SK-N-SH (cell line): ENCODE measurements around the gene DEPP1. TPM values are rescaled to one million over a fixed set of nuclear protein-coding genes. Genes with fewer than 3 reads are reported as not detected.

ENCODE experiments used
- CTCF ChIA-PET: fragments of 300-600, 350-600 bp; formaldehyde crosslinking; extraction: SDS; loops from one replicate; lab custom pipeline; 2021; lab: Yijun Ruan, JAX
- POLR2A ChIA-PET: fragments of 350-600 bp; sonication (Branson Sonifier 250); formaldehyde crosslinking; extraction: SDS; loops from one replicate; lab custom pipeline; 2020; ENCODE audit warnings: antibody characterized with exemption, inconsistent platforms; lab: Yijun Ruan, JAX
- DNase-seq: peaks from one replicate; pipeline ENCODE4 v3.0.0; 2012
- H2AFZ ChIP-seq: fragments of 200-600 bp; sonication (generic); 2 replicates; pipeline ENCODE4 v1.8.1; 2016; ENCODE audit warnings: antibody characterized with exemption, mild to moderate bottlenecking, low read depth
- H3F3A ChIP-seq: fragments of 200-600 bp; sonication (generic); replicated peaks from 2 replicates; pipeline ENCODE3; 2016; ENCODE audit warnings: antibody characterized with exemption, mild to moderate bottlenecking; ENCODE audit not compliant: insufficient read depth
- H3K27ac ChIP-seq, 2 experiments: fragments of 200-500 bp in 1 of 2; fragments of 200-600 bp in 1 of 2; sonication (Bioruptor generic) in 1 of 2; sonication (generic), shearing (Covaris generic) in 1 of 2; 2 replicates each; pipeline versions ENCODE4 v1.5.1 to v1.6.1; 2014 to 2016; ENCODE audit warnings: low read depth in 2 of 2, inconsistent platforms in 1 of 2, low read length in 1 of 2, mild to moderate bottlenecking in 1 of 2, mixed read lengths in 1 of 2
- H3K27me3 ChIP-seq: fragments of 200-600 bp; sonication (generic), shearing (Covaris generic); 2 replicates; pipeline ENCODE4 v1.6.1; 2016; ENCODE audit warnings: mixed run types; ENCODE audit not compliant: insufficient read depth
- H3K36me3 ChIP-seq, 2 experiments: fragments of 200-500 bp in 1 of 2; fragments of 200-600 bp in 1 of 2; sonication (Bioruptor generic) in 1 of 2; sonication (generic) in 1 of 2; replicated peaks in 1 of 2; 2 replicates each; pipeline versions ENCODE3 to v1.5.1; 2014 to 2016; ENCODE audit warnings: low read length in 1 of 2, mild to moderate bottlenecking in 1 of 2; ENCODE audit not compliant: insufficient read depth in 2 of 2, control insufficient read depth in 1 of 2
- H3K4me1 ChIP-seq, 2 experiments: fragments of 200-500 bp in 1 of 2; fragments of 200-600 bp in 1 of 2; sonication (Bioruptor generic) in 1 of 2; sonication (generic), shearing (Covaris generic) in 1 of 2; 2 replicates each; pipeline versions ENCODE4 v1.5.1 to v1.6.1; 2014 to 2016; ENCODE audit warnings: low read depth in 1 of 2, low read length in 1 of 2, mixed run types in 1 of 2; ENCODE audit not compliant: insufficient read depth in 2 of 2, control insufficient read depth in 1 of 2
- H3K4me2 ChIP-seq: fragments of 200-600 bp; sonication (generic), shearing (Covaris generic); 2 replicates; pipeline ENCODE4 v1.6.1; 2017; ENCODE audit warnings: mixed run types
- H3K4me3 ChIP-seq, 2 experiments: fragments of 200-500 bp in 1 of 2; fragments of 200-600 bp in 1 of 2; sonication (Bioruptor generic) in 1 of 2; sonication (generic), shearing (Covaris generic) in 1 of 2; 2 replicates each; pipeline versions ENCODE4 v1.5.1 to v1.8.1; 2014 to 2016; ENCODE audit warnings: low read depth in 2 of 2, inconsistent platforms in 1 of 2, low read length in 1 of 2, mild to moderate bottlenecking in 1 of 2, mixed read lengths in 1 of 2, moderate library complexity in 1 of 2
- H3K79me2 ChIP-seq: fragments of 200-600 bp; sonication (generic); 2 replicates; pipeline ENCODE4 v1.8.1; 2017; ENCODE audit warnings: mild to moderate bottlenecking; ENCODE audit not compliant: insufficient read depth
- H3K9ac ChIP-seq: fragments of 200-600 bp; sonication (generic); 2 replicates; pipeline ENCODE4 v1.6.1; 2017; ENCODE audit warnings: mixed run types
- H3K9me2 ChIP-seq: fragments of 200-600 bp; sonication (generic); 2 replicates; pipeline ENCODE4 v1.6.1; 2017; ENCODE audit warnings: mixed run types
- H3K9me3 ChIP-seq: fragments of 200-600 bp; sonication (generic); 2 replicates; pipeline ENCODE4 v1.6.1; 2017; ENCODE audit warnings: mixed run types, mild to moderate bottlenecking, moderate library complexity
- H4K20me1 ChIP-seq: fragments of 200-600 bp; sonication (generic); 2 replicates; pipeline ENCODE4 v1.6.1; 2017; ENCODE audit warnings: mild to moderate bottlenecking, mixed run types; ENCODE audit not compliant: insufficient read depth
- EP300 ChIP-seq, 2 experiments: IDR thresholded peaks; 2 replicates each; pipeline versions ENCODE4 v1.4.0 to v1.6.1; 2012; ENCODE audit warnings: borderline replicate concordance in 1 of 2, low read depth in 1 of 2, low read length in 1 of 2
- FOSL2 ChIP-seq: IDR thresholded peaks from 2 replicates; pipeline ENCODE4 v1.4.0; 2012; ENCODE audit warnings: low read depth, mild to moderate bottlenecking, moderate library complexity, borderline replicate concordance
- FOXM1 ChIP-seq: IDR thresholded peaks from 2 replicates; pipeline ENCODE4 v1.4.0; 2012; ENCODE audit warnings: low read depth, mild to moderate bottlenecking
- GABPA ChIP-seq: IDR thresholded peaks from 2 replicates; pipeline ENCODE4 v1.4.0; 2012; ENCODE audit warnings: low read depth, mild to moderate bottlenecking
- JUND ChIP-seq: IDR thresholded peaks from 2 replicates; pipeline ENCODE4 v1.4.0; 2012
- MEF2A ChIP-seq: IDR thresholded peaks from 2 replicates; pipeline ENCODE4 v1.4.0; 2012; ENCODE audit warnings: low read depth, borderline replicate concordance
- MXI1 ChIP-seq: IDR thresholded peaks from 2 replicates; pipeline ENCODE4 v1.6.1; 2012; ENCODE audit warnings: mild to moderate bottlenecking, low read depth, low read length, improper control_type of control experiment
- NFIC ChIP-seq: IDR thresholded peaks from 2 replicates; pipeline ENCODE4 v1.4.0; 2012; ENCODE audit warnings: borderline replicate concordance
- NRF1 ChIP-seq: IDR thresholded peaks from 2 replicates; pipeline ENCODE4 v1.6.1; 2012; ENCODE audit warnings: low read depth, mild to moderate bottlenecking, low read length
- PBX3 ChIP-seq: IDR thresholded peaks from 2 replicates; pipeline ENCODE4; 2012
- RAD21 ChIP-seq: IDR thresholded peaks from 2 replicates; pipeline ENCODE4 v1.6.1; 2012; ENCODE audit warnings: mild to moderate bottlenecking, low read length
- RCOR1 ChIP-seq: fragments of 150-350 bp; IDR thresholded peaks from 2 replicates; pipeline ENCODE4 v1.6.1; 2017; ENCODE audit warnings: antibody characterized with exemption, low read length
- RXRA ChIP-seq: IDR thresholded peaks from 2 replicates; pipeline ENCODE4 v1.4.0; 2012; ENCODE audit warnings: low read depth, mild to moderate bottlenecking, borderline replicate concordance
- SMC3 ChIP-seq: IDR thresholded peaks from 2 replicates; pipeline ENCODE4 v1.6.1; 2012; ENCODE audit warnings: low read depth, low read length, improper control_type of control experiment
- TAF1 ChIP-seq: IDR thresholded peaks from 2 replicates; pipeline ENCODE4 v1.6.1; 2012; ENCODE audit warnings: low read depth, mild to moderate bottlenecking, low read length, moderate library complexity, borderline replicate concordance
- WGBS: methylation state at CpG from one replicate; pipeline ENCODE4 v1.1.6; 2017; ENCODE audit warnings: low lambda C conversion rate; 5-methylcytosine and 5-hydroxymethylcytosine counted together
- polyA plus RNA-seq, 3 experiments: library from polyadenylated mRNA; depleted of rRNA; stranded (reverse); fragments of >200 nt; gene quantifications; 2 replicates each; pipeline ENCODE4 v1.2.3, GENCODE V29; 2012
- TF ChIP-seq, protein P1 (sequence below): IDR thresholded peaks from 2 replicates; pipeline ENCODE4 v1.6.1; 2012; ENCODE audit warnings: mild to moderate bottlenecking, low read depth, low read length, moderate library complexity

The DEPP1 gene
- polyA plus RNA-seq, 1 of the 3 experiments (the other 2 are of a cell fraction) = 5.3 TPM

GRCh38 chr10:44992732-44993225 lies 14.2 kb upstream of the DEPP1 start (continued):
- TF ChIP-seq, protein P1, sequence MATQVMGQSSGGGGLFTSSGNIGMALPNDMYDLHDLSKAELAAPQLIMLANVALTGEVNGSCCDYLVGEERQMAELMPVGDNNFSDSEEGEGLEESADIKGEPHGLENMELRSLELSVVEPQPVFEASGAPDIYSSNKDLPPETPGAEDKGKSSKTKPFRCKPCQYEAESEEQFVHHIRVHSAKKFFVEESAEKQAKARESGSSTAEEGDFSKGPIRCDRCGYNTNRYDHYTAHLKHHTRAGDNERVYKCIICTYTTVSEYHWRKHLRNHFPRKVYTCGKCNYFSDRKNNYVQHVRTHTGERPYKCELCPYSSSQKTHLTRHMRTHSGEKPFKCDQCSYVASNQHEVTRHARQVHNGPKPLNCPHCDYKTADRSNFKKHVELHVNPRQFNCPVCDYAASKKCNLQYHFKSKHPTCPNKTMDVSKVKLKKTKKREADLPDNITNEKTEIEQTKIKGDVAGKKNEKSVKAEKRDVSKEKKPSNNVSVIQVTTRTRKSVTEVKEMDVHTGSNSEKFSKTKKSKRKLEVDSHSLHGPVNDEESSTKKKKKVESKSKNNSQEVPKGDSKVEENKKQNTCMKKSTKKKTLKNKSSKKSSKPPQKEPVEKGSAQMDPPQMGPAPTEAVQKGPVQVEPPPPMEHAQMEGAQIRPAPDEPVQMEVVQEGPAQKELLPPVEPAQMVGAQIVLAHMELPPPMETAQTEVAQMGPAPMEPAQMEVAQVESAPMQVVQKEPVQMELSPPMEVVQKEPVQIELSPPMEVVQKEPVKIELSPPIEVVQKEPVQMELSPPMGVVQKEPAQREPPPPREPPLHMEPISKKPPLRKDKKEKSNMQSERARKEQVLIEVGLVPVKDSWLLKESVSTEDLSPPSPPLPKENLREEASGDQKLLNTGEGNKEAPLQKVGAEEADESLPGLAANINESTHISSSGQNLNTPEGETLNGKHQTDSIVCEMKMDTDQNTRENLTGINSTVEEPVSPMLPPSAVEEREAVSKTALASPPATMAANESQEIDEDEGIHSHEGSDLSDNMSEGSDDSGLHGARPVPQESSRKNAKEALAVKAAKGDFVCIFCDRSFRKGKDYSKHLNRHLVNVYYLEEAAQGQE = no peak
- TF ChIP-seq, all 33 proteins: peak for 0

- POLR2A ChIA-PET = no interaction called here
- H3K36me3 ChIP-seq = no peaks in the 10 kb centered on the region
- H3K9me3 ChIP-seq = no peaks in the 10 kb centered on the region
- no peaks in the 10 kb centered on the region for H3K9me2 ChIP-seq
- no peak overlapping the region for H3K4me2 ChIP-seq
- no peaks in the 10 kb centered on the region; a peak in 1 of 4 replicates for H3K4me1 ChIP-seq
- WGBS = 74% methylated on average over 6 of the region's 11 CpGs
- H3K27me3 ChIP-seq = no peaks in the 10 kb centered on the region
- H3F3A ChIP-seq = no peaks in the 10 kb centered on the region
- H3K79me2 ChIP-seq = no peaks in the 10 kb centered on the region
- H4K20me1 ChIP-seq = no peaks in the 10 kb centered on the region
- TF ChIP-seq MEF2A (no peak), JUND (no peak), FOXM1 (no peak), EP300 (IDR thresholded peaks at IDR 0.05; ENCODE audit: borderline replicate concordance in 1 of 2, low read depth in 1 of 2, low read length in 1 of 2) (no peak), MXI1 (no peak), RCOR1 (no peak)
- no peak overlapping the region for H3K9ac ChIP-seq
- no peak overlapping the region for H3K4me3 ChIP-seq
- no peak overlapping the region for H2AFZ ChIP-seq
- no peak overlapping the region for H3K27ac ChIP-seq
- no peak for DNase-seq
- CTCF ChIA-PET = interaction anchor here (4.5 kb wide), 1 partner anchor 60 kb away, joined by 22 read pairs; no protein-coding TSS in a partner anchor
Measured at GRCh38 chr10:44992070-44992731, 13.6 kb upstream of the DEPP1 start.

DNA sequence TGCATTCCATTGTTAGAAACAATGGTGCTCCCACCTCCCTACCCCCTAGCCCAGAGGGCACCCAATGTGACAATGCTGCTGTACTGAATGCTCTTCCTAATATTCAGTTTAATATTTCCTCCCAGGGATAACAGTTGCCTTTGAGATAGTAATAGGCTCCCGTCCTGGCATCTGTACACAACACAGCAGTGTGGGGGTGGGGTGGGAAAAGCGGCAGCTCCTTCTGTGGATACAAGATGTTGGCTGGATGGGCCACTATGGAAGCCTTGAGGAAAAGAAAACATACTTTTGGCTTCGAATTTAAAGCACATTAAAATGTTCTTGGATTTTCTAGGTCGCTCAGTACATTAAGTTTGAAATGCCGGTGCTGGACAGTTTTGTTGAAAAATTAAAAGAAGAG lies 13.0 kb upstream of the DEPP1 start:
- no peaks in the 10 kb centered on the region for H4K20me1 ChIP-seq
- H3F3A ChIP-seq = no peaks in the 10 kb centered on the region
- H3K79me2 ChIP-seq = no peaks in the 10 kb centered on the region
- no peaks in the 10 kb centered on the region for H3K9me2 ChIP-seq
- CTCF ChIA-PET = interaction anchor here (0.8 to 4.5 kb wide), 2 partner anchors 12 to 59 kb away, joined by 3 to 22 read pairs; no protein-coding TSS in a partner anchor
- H2AFZ ChIP-seq = no peak overlapping the region
- no peak overlapping the region for H3K4me2 ChIP-seq
- no peaks in the 10 kb centered on the region; a peak in 1 of 4 replicates for H3K4me1 ChIP-seq
- no peak overlapping the region for H3K27ac ChIP-seq
- H3K9me3 ChIP-seq = no peaks in the 10 kb centered on the region
- H3K4me3 ChIP-seq = no peak overlapping the region
- H3K27me3 ChIP-seq = no peaks in the 10 kb centered on the region
- 72% methylated on average over 5 of the region's 5 CpGs for WGBS
- no peaks in the 10 kb centered on the region for H3K36me3 ChIP-seq
- no peak for DNase-seq
- POLR2A ChIA-PET = no interaction called here
- no peak overlapping the region for H3K9ac ChIP-seq
- no peak for TF ChIP-seq NRF1
- TF ChIP-seq TAF1 = no peak
- TF ChIP-seq RXRA = no peak
- TF ChIP-seq PBX3 = no peak
- no peak for TF ChIP-seq RAD21
- no peak for TF ChIP-seq NFIC
- TF ChIP-seq RCOR1 = no peak
- TF ChIP-seq FOSL2 = no peak
- TF ChIP-seq GABPA = no peak
- TF ChIP-seq, protein P1 = no peak
- no peak for TF ChIP-seq SMC3
- TF ChIP-seq FOXM1 = no peak
